Caco-2 (cell line): ENCODE data around the gene UXS1. TPM values are rescaled to one million over a fixed set of nuclear protein-coding genes. Genes with fewer than 3 reads are reported as not detected.

ENCODE experiments used
- BruUV-seq: library from RNA; stranded (reverse); fragments of 400-500 nt; replicated peaks from 2 replicates; lab custom pipeline; 2021; lab: Mats Ljungman, UMichigan
- CTCF ChIA-PET: fragments of 300-600 bp; sonication (Branson Sonifier 250); formaldehyde crosslinking; loops from one replicate; lab custom pipeline; 2022; ENCODE audit warnings: antibody characterized with exemption; lab: Charles Lee
- POLR2A ChIA-PET: fragments of 300-600 bp; sonication (Branson Sonifier 250); formaldehyde crosslinking; loops from one replicate; lab custom pipeline; 2022; ENCODE audit warnings: antibody characterized with exemption; lab: Charles Lee
- DNase-seq, 2 experiments: peaks; one replicate each; pipeline versions ENCODE4 v3.0.0 to v3.0.0-alpha.2; 2020 to 2022
- H3K27me3 ChIP-seq: replicated peaks from 2 replicates; pipeline ENCODE4 v1.6.0; 2011; ENCODE audit warnings: low read length; ENCODE audit not compliant: control insufficient read depth, insufficient read depth
- H3K36me3 ChIP-seq: 2 replicates; pipeline ENCODE4 v1.5.1; 2011; ENCODE audit warnings: low read length; ENCODE audit not compliant: control insufficient read depth, insufficient read depth
- H3K4me1 ChIP-seq: fragments of 250-450 bp; sonication (Bioruptor Pico); 2 replicates; pipeline ENCODE4 v1.5.1; 2020; ENCODE audit warnings: mild to moderate bottlenecking
- H3K4me3 ChIP-seq: 2 replicates; pipeline ENCODE4 v1.5.1; 2011; ENCODE audit warnings: low read depth, mild to moderate bottlenecking, control low read depth, low read length
- H3K9me3 ChIP-seq: fragments of 250-450 bp; sonication (Bioruptor Pico); 2 replicates; pipeline ENCODE4 v1.5.1; 2020; ENCODE audit warnings: mild to moderate bottlenecking, moderate library complexity
- H3K27ac Mint-ChIP-seq: one replicate; pipeline ENCODE4 v1.8.0; 2022; ENCODE audit warnings: mixed read lengths; ENCODE audit not compliant: unreplicated experiment
- H3K27me3 Mint-ChIP-seq: one replicate; pipeline ENCODE4 v1.8.0; 2022; ENCODE audit warnings: mixed read lengths; ENCODE audit not compliant: insufficient read depth, unreplicated experiment
- H3K36me3 Mint-ChIP-seq: one replicate; pipeline ENCODE4 v1.8.0; 2022; ENCODE audit warnings: mild to moderate bottlenecking, mixed read lengths; ENCODE audit not compliant: insufficient read depth, unreplicated experiment
- H3K4me1 Mint-ChIP-seq: one replicate; pipeline ENCODE4 v1.8.0; 2022; ENCODE audit warnings: low read depth, mixed read lengths; ENCODE audit not compliant: unreplicated experiment
- H3K4me3 Mint-ChIP-seq: one replicate; pipeline ENCODE4 v1.8.0; 2022; ENCODE audit warnings: mild to moderate bottlenecking, moderate library complexity, mixed read lengths; ENCODE audit not compliant: unreplicated experiment
- H3K9me3 Mint-ChIP-seq: one replicate; pipeline ENCODE4 v1.8.0; 2022; ENCODE audit warnings: mixed read lengths; ENCODE audit not compliant: unreplicated experiment
- intact Hi-C: fragments of 100-400 bp; cut with micrococcal nuclease; formaldehyde crosslinking; loops from one replicate; pipeline ENCODE4 v1.10.0; 2022; ENCODE audit not compliant: unreplicated experiment
- total RNA-seq: library from RNA; stranded (reverse); gene quantifications from 2 replicates; pipeline ENCODE4 v1.2.3, GENCODE V29; 2022
- TF ChIP-seq, protein P1 (sequence below), 2 experiments: fragments of 200-600 bp in 1 of 2; IDR thresholded peaks; 1 replicate in 1 of 2; 2 replicates in 1 of 2; pipeline versions ENCODE4 v1.5.1 to v1.8.0; 2011 to 2022; ENCODE audit warnings: antibody characterized with exemption in 1 of 2, control low read depth in 1 of 2, inconsistent platforms in 1 of 2, low read depth in 1 of 2, low read length in 1 of 2, mild to moderate bottlenecking in 1 of 2, moderate library complexity in 1 of 2; ENCODE audit not compliant: insufficient read depth in 1 of 2, severe bottlenecking in 1 of 2, unreplicated experiment in 1 of 2

Gene UXS1
- total RNA-seq, 1 experiment from 2014 or later: 72.7 TPM

DNA sequence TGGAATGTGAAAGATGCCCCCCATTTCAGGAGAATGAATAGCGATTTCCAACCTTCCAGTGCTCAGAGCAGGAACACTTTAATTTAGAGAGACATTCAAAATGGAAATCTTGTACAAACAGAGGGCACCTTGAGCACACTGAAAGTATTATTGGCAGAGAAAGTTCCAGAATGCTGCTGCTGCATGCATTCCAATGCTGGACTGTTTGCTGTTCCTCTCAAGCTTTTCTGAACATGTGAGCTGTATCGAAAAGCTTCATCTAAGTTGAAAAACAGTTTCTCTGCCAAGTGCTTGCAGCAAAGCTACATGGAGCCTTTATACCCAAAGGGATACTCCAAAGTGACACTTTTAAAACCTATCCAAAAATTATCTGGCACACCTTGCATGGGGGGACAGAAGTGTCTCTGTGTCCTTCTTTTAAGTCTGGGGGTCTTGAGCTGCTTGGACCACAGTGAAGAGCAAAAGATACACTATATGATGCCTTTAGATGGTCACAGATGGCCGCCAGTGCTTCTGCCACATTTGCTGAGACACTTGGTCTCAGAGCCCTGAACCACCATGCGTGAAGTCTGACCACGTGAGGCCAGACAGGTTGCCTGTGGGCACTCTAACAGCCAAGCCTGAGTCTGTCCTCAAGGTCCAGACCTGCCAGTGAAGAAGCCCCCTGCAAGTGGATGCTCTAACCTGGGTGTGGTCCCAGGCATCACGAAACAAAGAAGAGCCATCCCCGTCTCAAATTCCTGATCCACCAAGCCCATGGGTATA, 18.8 kb downstream of the UXS1 start:
- no peak for DNase-seq
- Histone ChIP-seq H3K27me3 (no peaks in the 10 kb centered on the region), H3K9me3 (no peaks in the 10 kb centered on the region), H3K4me3 (no peak overlapping the region), H3K36me3 (peaks cover 2% of the 10 kb centered on the region; the same call in 1 of the 2 replicates), H3K4me1 (peaks cover 11% of the 10 kb centered on the region)
- Mint-ChIP-seq H3K36me3 (peaks cover 10% of the 10 kb centered on the region), H3K4me3 (no peak overlapping the region), H3K4me1 (peaks cover 8% of the 10 kb centered on the region), H3K27ac (peak overlapping the region; percentile 17), H3K27me3 (no peaks in the 10 kb centered on the region), H3K9me3 (no peaks in the 10 kb centered on the region)
- no TSS peak for BruUV-seq
- ChIA-PET CTCF (no interaction called here), POLR2A (no interaction called here)
- intact Hi-C loops: no loop called here
- TF ChIP-seq, protein P1, sequence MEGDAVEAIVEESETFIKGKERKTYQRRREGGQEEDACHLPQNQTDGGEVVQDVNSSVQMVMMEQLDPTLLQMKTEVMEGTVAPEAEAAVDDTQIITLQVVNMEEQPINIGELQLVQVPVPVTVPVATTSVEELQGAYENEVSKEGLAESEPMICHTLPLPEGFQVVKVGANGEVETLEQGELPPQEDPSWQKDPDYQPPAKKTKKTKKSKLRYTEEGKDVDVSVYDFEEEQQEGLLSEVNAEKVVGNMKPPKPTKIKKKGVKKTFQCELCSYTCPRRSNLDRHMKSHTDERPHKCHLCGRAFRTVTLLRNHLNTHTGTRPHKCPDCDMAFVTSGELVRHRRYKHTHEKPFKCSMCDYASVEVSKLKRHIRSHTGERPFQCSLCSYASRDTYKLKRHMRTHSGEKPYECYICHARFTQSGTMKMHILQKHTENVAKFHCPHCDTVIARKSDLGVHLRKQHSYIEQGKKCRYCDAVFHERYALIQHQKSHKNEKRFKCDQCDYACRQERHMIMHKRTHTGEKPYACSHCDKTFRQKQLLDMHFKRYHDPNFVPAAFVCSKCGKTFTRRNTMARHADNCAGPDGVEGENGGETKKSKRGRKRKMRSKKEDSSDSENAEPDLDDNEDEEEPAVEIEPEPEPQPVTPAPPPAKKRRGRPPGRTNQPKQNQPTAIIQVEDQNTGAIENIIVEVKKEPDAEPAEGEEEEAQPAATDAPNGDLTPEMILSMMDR (IDR thresholded peaks at IDR 0.05; ENCODE audit: insufficient read depth in 1 of 2, low read depth in 1 of 2, low read length in 1 of 2, severe bottlenecking in 1 of 2, unreplicated experiment in 1 of 2): no peak

GRCh38 chr2:106174056-106174455, 20.0 kb downstream of the UXS1 start:
- ChIA-PET CTCF (no interaction called here), POLR2A (no interaction called here)
- H3K4me3 ChIP-seq: no peak overlapping the region
- peaks cover 7% of the 10 kb centered on the region for H3K4me1 ChIP-seq
- H3K9me3 ChIP-seq: no peaks in the 10 kb centered on the region
- intact Hi-C loops: no loop called here
- Mint-ChIP-seq H3K9me3 (no peaks in the 10 kb centered on the region), H3K27ac (no peak overlapping the region), H3K27me3 (no peaks in the 10 kb centered on the region), H3K36me3 (peaks cover 15% of the 10 kb centered on the region), H3K4me3 (no peak overlapping the region), H3K4me1 (peaks cover 6% of the 10 kb centered on the region)
- no peak for DNase-seq
- H3K27me3 ChIP-seq: no peaks in the 10 kb centered on the region
- peaks cover 2% of the 10 kb centered on the region; the same call in 1 of the 2 replicates for H3K36me3 ChIP-seq
- no TSS peak for BruUV-seq
- TF ChIP-seq, protein P1 (IDR thresholded peaks at IDR 0.05; ENCODE audit: insufficient read depth in 1 of 2, low read depth in 1 of 2, low read length in 1 of 2, severe bottlenecking in 1 of 2, unreplicated experiment in 1 of 2): no peak

DNA sequence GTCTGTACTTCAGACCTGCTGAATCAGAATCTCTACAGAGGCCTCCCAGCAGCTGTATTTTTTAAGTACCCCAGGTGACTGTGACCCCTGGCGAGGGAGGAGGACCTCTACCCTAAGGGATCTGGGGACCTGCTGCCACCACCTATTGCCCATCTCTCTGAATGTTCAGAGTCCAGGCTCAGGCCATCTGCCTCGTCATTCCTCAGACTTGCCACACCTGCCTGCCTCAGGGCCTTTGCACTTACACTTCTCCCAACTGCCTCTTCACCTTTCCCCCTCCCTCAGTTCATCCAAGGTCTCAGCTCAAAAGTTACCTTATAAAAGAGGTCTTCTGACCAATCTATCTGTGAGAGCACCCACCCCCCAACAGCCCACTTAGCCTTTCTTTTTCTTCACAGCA, 21.5 kb downstream of the UXS1 start:
- Mint-ChIP-seq H3K36me3 (peaks cover 9% of the 10 kb centered on the region), H3K4me3 (no peak overlapping the region), H3K27ac (no peak overlapping the region), H3K4me1 (peaks cover under 1% of the 10 kb centered on the region), H3K9me3 (no peaks in the 10 kb centered on the region), H3K27me3 (no peaks in the 10 kb centered on the region)
- Histone ChIP-seq H3K9me3 (no peaks in the 10 kb centered on the region), H3K4me1 (peaks cover 7% of the 10 kb centered on the region), H3K4me3 (no peak overlapping the region), H3K36me3 (peaks cover 1% of the 10 kb centered on the region; the same call in 1 of the 2 replicates), H3K27me3 (no peaks in the 10 kb centered on the region)
- no TSS peak for BruUV-seq
- intact Hi-C loops: no loop called here
- ChIA-PET CTCF (no interaction called here), POLR2A (no interaction called here)
- TF ChIP-seq, protein P1 (IDR thresholded peaks at IDR 0.05; ENCODE audit: insufficient read depth in 1 of 2, low read depth in 1 of 2, low read length in 1 of 2, severe bottlenecking in 1 of 2, unreplicated experiment in 1 of 2): no peak
- no peak for DNase-seq
